Adrenal gland (tissue), 5 donors: Measurements from ENCODE around the gene CADM1.

ENCODE experiments used
- POLR2A ChIP-seq, 2 donors: fragments of 450-650 bp; IDR thresholded peaks; one replicate each; pipeline ENCODE4 v1.6.1; 2017; ENCODE audit warnings: antibody characterized with exemption in 2 of 2, mild to moderate bottlenecking in 2 of 2, moderate library complexity in 1 of 2
- TF ChIP-seq, protein P1 (sequence below), 6 experiments: fragments of 450-650 bp in 4 of 6; fragments of 200-600 bp in 2 of 6; sonication (generic) in 1 of 6; IDR thresholded peaks; 1 replicate in 5 of 6; 2 replicates in 1 of 6; pipeline versions ENCODE4 v1.5.1 to v1.8.0; 2016 to 2021; ENCODE audit warnings: antibody characterized with exemption in 6 of 6, mild to moderate bottlenecking in 2 of 6, moderate library complexity in 1 of 6
- donor health status: DM: no; HTN: no; CAD: no.

DNA sequence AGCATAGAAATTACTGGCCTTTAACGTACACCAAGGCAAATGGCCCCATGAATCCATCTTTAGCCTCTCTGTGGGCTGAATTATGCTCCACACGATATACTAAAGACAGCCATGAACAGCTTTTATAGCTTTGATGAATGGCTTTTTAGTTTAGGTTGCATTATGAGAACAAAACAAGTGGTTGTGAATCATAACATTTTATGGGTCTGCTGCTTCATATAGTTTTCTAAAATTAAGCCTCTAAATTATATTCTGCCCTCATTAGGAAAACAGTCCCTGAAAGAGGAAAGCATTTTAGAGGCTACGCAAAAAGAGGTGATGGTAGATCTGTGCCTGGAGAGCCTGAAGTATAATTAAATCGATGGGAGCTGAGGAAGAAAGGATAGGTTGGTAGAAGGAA lies 221.3 kb downstream of the CADM1 start:
- TF ChIP-seq, protein P1, sequence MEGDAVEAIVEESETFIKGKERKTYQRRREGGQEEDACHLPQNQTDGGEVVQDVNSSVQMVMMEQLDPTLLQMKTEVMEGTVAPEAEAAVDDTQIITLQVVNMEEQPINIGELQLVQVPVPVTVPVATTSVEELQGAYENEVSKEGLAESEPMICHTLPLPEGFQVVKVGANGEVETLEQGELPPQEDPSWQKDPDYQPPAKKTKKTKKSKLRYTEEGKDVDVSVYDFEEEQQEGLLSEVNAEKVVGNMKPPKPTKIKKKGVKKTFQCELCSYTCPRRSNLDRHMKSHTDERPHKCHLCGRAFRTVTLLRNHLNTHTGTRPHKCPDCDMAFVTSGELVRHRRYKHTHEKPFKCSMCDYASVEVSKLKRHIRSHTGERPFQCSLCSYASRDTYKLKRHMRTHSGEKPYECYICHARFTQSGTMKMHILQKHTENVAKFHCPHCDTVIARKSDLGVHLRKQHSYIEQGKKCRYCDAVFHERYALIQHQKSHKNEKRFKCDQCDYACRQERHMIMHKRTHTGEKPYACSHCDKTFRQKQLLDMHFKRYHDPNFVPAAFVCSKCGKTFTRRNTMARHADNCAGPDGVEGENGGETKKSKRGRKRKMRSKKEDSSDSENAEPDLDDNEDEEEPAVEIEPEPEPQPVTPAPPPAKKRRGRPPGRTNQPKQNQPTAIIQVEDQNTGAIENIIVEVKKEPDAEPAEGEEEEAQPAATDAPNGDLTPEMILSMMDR (IDR thresholded peaks at IDR 0.05) = no peak
- TF ChIP-seq POLR2A (IDR thresholded peaks at IDR 0.05) = no peak
